T-helper 2 cell treated with Interferon-gamma antibody and Interleukin-4, amounts not matched to agents 5 μg/mL and 100 μg/mL, for 36 hours (primary cell): ENCODE measurements around the gene PAX2.

Experiments used
- DNase-seq: peaks from one replicate; pipeline ENCODE4 v3.0.0; 2021; ENCODE audit warnings: low spot score
- H3K27ac Mint-ChIP-seq: one replicate; pipeline ENCODE4 v1.8.0; 2021; ENCODE audit warnings: mild to moderate bottlenecking, mixed read lengths
- H3K27me3 Mint-ChIP-seq: one replicate; pipeline ENCODE4 v1.8.0; 2021; ENCODE audit warnings: low read depth, mixed read lengths
- H3K36me3 Mint-ChIP-seq: one replicate; pipeline ENCODE4 v1.8.0; 2021; ENCODE audit warnings: low read depth, mixed read lengths
- H3K4me1 Mint-ChIP-seq: one replicate; pipeline ENCODE4 v1.8.0; 2021; ENCODE audit warnings: low read depth, mixed read lengths
- H3K4me3 Mint-ChIP-seq: one replicate; pipeline ENCODE4 v1.8.0; 2022; ENCODE audit warnings: mild to moderate bottlenecking, moderate library complexity, mixed read lengths
- H3K9me3 Mint-ChIP-seq: one replicate; pipeline ENCODE4 v1.8.0; 2021; ENCODE audit warnings: mixed read lengths

The PAX2 gene

GRCh38 chr10:100739517-100740368, 5.6 kb upstream of the PAX2 start:
- Mint-ChIP-seq H3K4me3 (no peak overlapping the region), H3K27ac (no peak overlapping the region), H3K27me3 (peaks cover 94% of the 10 kb centered on the region), H3K9me3 (no peaks in the 10 kb centered on the region), H3K36me3 (peaks cover 2% of the 10 kb centered on the region), H3K4me1 (peaks cover 14% of the 10 kb centered on the region)
- no peak for DNase-seq

GRCh38 chr10:100740476-100741377, 4.7 kb upstream of the PAX2 start:
- peaks cover 14% of the 10 kb centered on the region for H3K4me1 Mint-ChIP-seq
- peaks cover 2% of the 10 kb centered on the region for H3K36me3 Mint-ChIP-seq
- H3K27ac Mint-ChIP-seq = no peak overlapping the region
- H3K4me3 Mint-ChIP-seq = no peak overlapping the region
- DNase-seq = no peak
- H3K9me3 Mint-ChIP-seq = no peaks in the 10 kb centered on the region
- peaks cover 92% of the 10 kb centered on the region for H3K27me3 Mint-ChIP-seq

GRCh38 chr10:100741378-100742075, 3.9 kb upstream of the PAX2 start:
- H3K4me3 Mint-ChIP-seq = no peak overlapping the region
- H3K4me1 Mint-ChIP-seq = peaks cover 17% of the 10 kb centered on the region
- H3K9me3 Mint-ChIP-seq = no peaks in the 10 kb centered on the region
- H3K27me3 Mint-ChIP-seq = peaks cover 90% of the 10 kb centered on the region
- no peak overlapping the region for H3K27ac Mint-ChIP-seq
- peaks cover 5% of the 10 kb centered on the region for H3K36me3 Mint-ChIP-seq
- no peak for DNase-seq

- Mint-ChIP-seq H3K4me1 (peaks cover 17% of the 10 kb centered on the region), H3K27me3 (peaks cover 90% of the 10 kb centered on the region), H3K36me3 (peaks cover 5% of the 10 kb centered on the region), H3K4me3 (no peak overlapping the region), H3K27ac (no peak overlapping the region), H3K9me3 (no peaks in the 10 kb centered on the region)
- DNase-seq = no peak
These were observed 3.2 kb upstream of the PAX2 start for GRCh38 chr10:100742076-100742771.

- H3K36me3 Mint-ChIP-seq = peaks cover 5% of the 10 kb centered on the region
- peaks cover 16% of the 10 kb centered on the region for H3K4me1 Mint-ChIP-seq
- H3K27ac Mint-ChIP-seq = no peak overlapping the region
- H3K9me3 Mint-ChIP-seq = no peaks in the 10 kb centered on the region
- peaks cover 86% of the 10 kb centered on the region for H3K27me3 Mint-ChIP-seq
- no peak for DNase-seq
- no peak overlapping the region for H3K4me3 Mint-ChIP-seq
These were observed 2.4 kb upstream of the PAX2 start for GRCh38 chr10:100742936-100743335.

GRCh38 chr10:100743626-100744135, 1.7 kb upstream of the PAX2 start:
- Mint-ChIP-seq H3K36me3 (peaks cover 5% of the 10 kb centered on the region), H3K27ac (no peak overlapping the region), H3K9me3 (no peaks in the 10 kb centered on the region), H3K27me3 (peaks cover 85% of the 10 kb centered on the region), H3K4me1 (peaks cover 11% of the 10 kb centered on the region), H3K4me3 (no peak overlapping the region)
- DNase-seq = peak; percentile 41

- no peak for DNase-seq
- no peak overlapping the region for H3K4me3 Mint-ChIP-seq
- peaks cover 86% of the 10 kb centered on the region for H3K27me3 Mint-ChIP-seq
- H3K4me1 Mint-ChIP-seq = peaks cover 11% of the 10 kb centered on the region
- no peaks in the 10 kb centered on the region for H3K9me3 Mint-ChIP-seq
- peaks cover 5% of the 10 kb centered on the region for H3K36me3 Mint-ChIP-seq
- H3K27ac Mint-ChIP-seq = peak overlapping the region; percentile 36
These were observed 1.0 kb upstream of the PAX2 start for GRCh38 chr10:100744136-100744986.

GRCh38 chr10:100745882-100746783, 751 bp downstream of the PAX2 start:
- Mint-ChIP-seq H3K27ac (peak overlapping the region; percentile 67), H3K27me3 (peaks cover 85% of the 10 kb centered on the region), H3K4me1 (peaks cover 11% of the 10 kb centered on the region), H3K9me3 (no peaks in the 10 kb centered on the region), H3K36me3 (peaks cover 3% of the 10 kb centered on the region), H3K4me3 (peak overlapping the region; percentile 39)
- no peak for DNase-seq

- H3K27ac Mint-ChIP-seq = peak overlapping the region; percentile 67
- H3K36me3 Mint-ChIP-seq = peaks cover 3% of the 10 kb centered on the region
- DNase-seq = no peak
- H3K27me3 Mint-ChIP-seq = peaks cover 86% of the 10 kb centered on the region
- no peaks in the 10 kb centered on the region for H3K9me3 Mint-ChIP-seq
- peaks cover 11% of the 10 kb centered on the region for H3K4me1 Mint-ChIP-seq
- peak overlapping the region; percentile 39 for H3K4me3 Mint-ChIP-seq
These were observed 1.5 kb downstream of the PAX2 start for GRCh38 chr10:100746784-100747455.

GRCh38 chr10:100747456-100748230, 2.3 kb downstream of the PAX2 start:
- no peak overlapping the region for H3K27ac Mint-ChIP-seq
- no peaks in the 10 kb centered on the region for H3K9me3 Mint-ChIP-seq
- DNase-seq = no peak
- peaks cover 3% of the 10 kb centered on the region for H3K36me3 Mint-ChIP-seq
- H3K4me1 Mint-ChIP-seq = peaks cover 11% of the 10 kb centered on the region
- H3K27me3 Mint-ChIP-seq = peaks cover 86% of the 10 kb centered on the region
- H3K4me3 Mint-ChIP-seq = no peak overlapping the region
